Colonic mucosa (tissue), 4 donors: Measurements from ENCODE around the gene SMC6. TPM values are rescaled to one million over a fixed set of nuclear protein-coding genes. Genes with fewer than 3 reads are reported as not detected.

Experiments
- DNase-seq: peaks from one replicate; pipeline ENCODE4 v3.0.0-alpha.2; 2020
- H3K27ac ChIP-seq: fragments of 200-600 bp; one replicate; pipeline ENCODE4 v1.8.0; 2021
- H3K27me3 ChIP-seq: fragments of 200-600 bp; one replicate; pipeline ENCODE4 v1.8.0; 2021
- H3K36me3 ChIP-seq: fragments of 200-600 bp; one replicate; pipeline ENCODE4 v1.8.0; 2021
- H3K4me1 ChIP-seq: fragments of 200-600 bp; one replicate; pipeline ENCODE4 v1.8.0; 2021; ENCODE audit warnings: mild to moderate bottlenecking
- H3K4me3 ChIP-seq: fragments of 200-600 bp; one replicate; pipeline ENCODE4 v1.8.0; 2021
- H3K9ac ChIP-seq, 2 donors: one replicate each; pipeline ENCODE4 v1.7.0; 2013; ENCODE audit warnings: control low read depth in 2 of 2, low read depth in 2 of 2, low read length in 2 of 2
- H3K9me3 ChIP-seq: fragments of 200-600 bp; one replicate; pipeline ENCODE4 v1.8.0; 2021
- intact Hi-C: fragments of 100-400 bp; cut with DNase I; formaldehyde crosslinking; loops from one replicate; pipeline ENCODE4 v1.14.1; 2022
- total RNA-seq, 2 donors: library from RNA; stranded (reverse); fragmentation: NEBNext Ultra II Directional in 1 of 2; extraction: Animal tissue kit (Norgen Biotek cat#: 25700) in 1 of 2; gene quantifications; one replicate each; pipeline ENCODE4 v1.2.1, GENCODE V29; 2021
- TF ChIP-seq, protein P1 (sequence below): fragments of 200-600 bp; IDR thresholded peaks from one replicate; pipeline ENCODE4 v1.8.0; 2022; ENCODE audit warnings: antibody characterized with exemption, mild to moderate bottlenecking
- donor health status: healthy.
- donor health status: DM: no; HTN: no; CAD: no.
- donor health status: DM: no; HTN: no; CAD: no.

The SMC6 gene
- total RNA-seq, 2 donors from 2014 or later = 23.3 to 25.2 TPM

GRCh38 chr2:17717666-17718065 is 35.9 kb downstream of the SMC6 start:
- H3K9ac ChIP-seq = no peak overlapping the region
- TF ChIP-seq, protein P1, sequence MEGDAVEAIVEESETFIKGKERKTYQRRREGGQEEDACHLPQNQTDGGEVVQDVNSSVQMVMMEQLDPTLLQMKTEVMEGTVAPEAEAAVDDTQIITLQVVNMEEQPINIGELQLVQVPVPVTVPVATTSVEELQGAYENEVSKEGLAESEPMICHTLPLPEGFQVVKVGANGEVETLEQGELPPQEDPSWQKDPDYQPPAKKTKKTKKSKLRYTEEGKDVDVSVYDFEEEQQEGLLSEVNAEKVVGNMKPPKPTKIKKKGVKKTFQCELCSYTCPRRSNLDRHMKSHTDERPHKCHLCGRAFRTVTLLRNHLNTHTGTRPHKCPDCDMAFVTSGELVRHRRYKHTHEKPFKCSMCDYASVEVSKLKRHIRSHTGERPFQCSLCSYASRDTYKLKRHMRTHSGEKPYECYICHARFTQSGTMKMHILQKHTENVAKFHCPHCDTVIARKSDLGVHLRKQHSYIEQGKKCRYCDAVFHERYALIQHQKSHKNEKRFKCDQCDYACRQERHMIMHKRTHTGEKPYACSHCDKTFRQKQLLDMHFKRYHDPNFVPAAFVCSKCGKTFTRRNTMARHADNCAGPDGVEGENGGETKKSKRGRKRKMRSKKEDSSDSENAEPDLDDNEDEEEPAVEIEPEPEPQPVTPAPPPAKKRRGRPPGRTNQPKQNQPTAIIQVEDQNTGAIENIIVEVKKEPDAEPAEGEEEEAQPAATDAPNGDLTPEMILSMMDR = no peak
- DNase-seq = no peak
- intact Hi-C loops = loop anchor here (5.0 kb wide), 1 partner anchor 660 kb away; no protein-coding TSS in a partner anchor
- no peaks in the 10 kb centered on the region for H3K27me3 ChIP-seq
- H3K4me3 ChIP-seq = no peak overlapping the region
- H3K27ac ChIP-seq = no peak overlapping the region
- H3K4me1 ChIP-seq = no peaks in the 10 kb centered on the region
- H3K36me3 ChIP-seq = peaks cover 5% of the 10 kb centered on the region
- H3K9me3 ChIP-seq = no peaks in the 10 kb centered on the region

DNA sequence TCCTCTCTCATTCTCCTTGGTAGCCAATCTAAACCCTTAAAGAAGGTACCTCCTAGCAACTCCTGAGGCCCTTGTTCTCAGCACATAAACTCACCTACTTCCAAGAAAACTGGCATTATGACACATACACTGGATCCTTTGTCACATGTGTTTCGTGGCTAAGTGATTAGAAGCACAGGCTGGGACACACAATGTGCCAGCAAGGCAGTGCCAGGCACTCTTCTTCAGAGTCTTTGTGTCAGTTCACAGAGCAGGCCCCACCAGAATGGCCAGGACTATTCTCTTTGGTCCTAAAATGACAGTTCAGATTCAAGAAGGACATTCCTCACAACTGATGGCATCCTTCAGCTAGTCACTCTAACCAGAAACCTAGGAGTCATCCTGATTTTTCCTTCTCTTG is 40.3 kb downstream of the SMC6 start:
- H3K4me1 ChIP-seq = no peaks in the 10 kb centered on the region

GRCh38 chr2:17710547-17711248 is 42.9 kb downstream of the SMC6 start:
- H3K4me3 ChIP-seq = no peak overlapping the region
- no peaks in the 10 kb centered on the region for H3K36me3 ChIP-seq

More for the DNA sequence above, 40.3 kb downstream of the SMC6 start:
- Histone ChIP-seq H3K27ac (no peak overlapping the region), H3K4me3 (no peak overlapping the region), H3K27me3 (no peaks in the 10 kb centered on the region), H3K9ac (no peak overlapping the region), H3K9me3 (no peaks in the 10 kb centered on the region), H3K36me3 (peaks cover 5% of the 10 kb centered on the region)
- TF ChIP-seq, protein P1 = no peak
- intact Hi-C loops = no loop called here
- DNase-seq = no peak

GRCh38 chr2:17709897-17710296 is 43.7 kb downstream of the SMC6 start:
- intact Hi-C loops = no loop called here
- H3K4me1 ChIP-seq = no peaks in the 10 kb centered on the region
- no peak overlapping the region for H3K27ac ChIP-seq
- H3K4me3 ChIP-seq = no peak overlapping the region
- no peaks in the 10 kb centered on the region for H3K9me3 ChIP-seq
- DNase-seq = no peak
- H3K27me3 ChIP-seq = no peaks in the 10 kb centered on the region
- H3K9ac ChIP-seq = no peak overlapping the region
- TF ChIP-seq, protein P1 = no peak
- H3K36me3 ChIP-seq = no peaks in the 10 kb centered on the region

More at GRCh38 chr2:17710547-17711248, 42.9 kb downstream of the SMC6 start:
- Histone ChIP-seq H3K27me3 (no peaks in the 10 kb centered on the region), H3K9ac (no peak overlapping the region), H3K4me1 (no peaks in the 10 kb centered on the region), H3K9me3 (no peaks in the 10 kb centered on the region), H3K27ac (no peak overlapping the region)
- intact Hi-C loops = no loop called here
- TF ChIP-seq, protein P1 = no peak
- no peak for DNase-seq

- no peaks in the 10 kb centered on the region for H3K36me3 ChIP-seq
- H3K9me3 ChIP-seq = no peaks in the 10 kb centered on the region
- H3K4me3 ChIP-seq = no peak overlapping the region
- intact Hi-C loops = no loop called here
- no peak overlapping the region for H3K27ac ChIP-seq
- no peaks in the 10 kb centered on the region for H3K4me1 ChIP-seq
- TF ChIP-seq, protein P1 = no peak
- no peaks in the 10 kb centered on the region for H3K27me3 ChIP-seq
- H3K9ac ChIP-seq = no peak overlapping the region
- no peak for DNase-seq
These were observed 45.1 kb downstream of the SMC6 start for GRCh38 chr2:17708501-17708900.
